Measurements from ENCODE around the gene LRRC4C.
"Not testable (repeated sequence)": the region's sequence is repeated elsewhere in the genome, so short reads cannot be mapped to it uniquely, and the experiment has no call there.

The LRRC4C gene

DNA sequence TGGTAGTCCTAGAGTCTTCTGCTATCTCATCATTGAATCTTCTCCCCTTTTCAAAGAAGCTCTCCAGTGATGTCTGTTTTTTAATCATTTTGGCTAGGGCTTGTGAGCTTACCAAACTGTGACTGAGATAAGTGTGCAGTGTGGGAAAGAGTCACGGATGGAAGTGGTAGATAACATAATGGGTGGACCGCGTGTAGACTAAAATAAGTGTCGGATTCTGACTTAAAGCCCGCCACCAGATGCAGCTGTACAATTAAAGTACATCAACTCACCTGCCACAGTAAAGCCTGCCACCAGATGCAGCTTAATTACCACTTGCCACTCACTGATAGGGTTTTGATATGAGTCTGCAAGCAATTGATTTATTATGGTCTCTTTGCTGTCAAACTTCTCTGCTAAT is 581.5 kb downstream of the LRRC4C start:
- no peak for DNase-seq (ENCODE audit: low read depth, low spot score)

DNA sequence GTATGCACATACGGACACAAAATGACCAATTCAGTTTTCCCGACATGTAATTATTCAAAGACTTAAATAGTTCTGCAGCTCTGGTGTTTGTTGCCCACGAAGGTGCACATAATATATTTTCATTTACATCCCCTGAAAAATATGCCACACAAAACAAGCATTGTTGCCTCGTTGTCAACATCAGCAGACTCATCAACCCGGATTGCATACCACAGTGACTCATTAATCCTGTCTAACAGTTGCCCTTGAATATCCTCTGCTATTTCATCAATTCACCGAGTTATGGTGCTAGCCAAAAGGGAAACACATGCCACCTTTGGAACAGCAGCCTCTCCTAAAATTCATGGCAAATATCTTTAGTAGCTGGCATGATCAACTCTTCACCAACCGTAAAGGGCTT is 582.2 kb downstream of the LRRC4C start:
- no peak for DNase-seq (ENCODE audit: low read depth, low spot score)

DNA sequence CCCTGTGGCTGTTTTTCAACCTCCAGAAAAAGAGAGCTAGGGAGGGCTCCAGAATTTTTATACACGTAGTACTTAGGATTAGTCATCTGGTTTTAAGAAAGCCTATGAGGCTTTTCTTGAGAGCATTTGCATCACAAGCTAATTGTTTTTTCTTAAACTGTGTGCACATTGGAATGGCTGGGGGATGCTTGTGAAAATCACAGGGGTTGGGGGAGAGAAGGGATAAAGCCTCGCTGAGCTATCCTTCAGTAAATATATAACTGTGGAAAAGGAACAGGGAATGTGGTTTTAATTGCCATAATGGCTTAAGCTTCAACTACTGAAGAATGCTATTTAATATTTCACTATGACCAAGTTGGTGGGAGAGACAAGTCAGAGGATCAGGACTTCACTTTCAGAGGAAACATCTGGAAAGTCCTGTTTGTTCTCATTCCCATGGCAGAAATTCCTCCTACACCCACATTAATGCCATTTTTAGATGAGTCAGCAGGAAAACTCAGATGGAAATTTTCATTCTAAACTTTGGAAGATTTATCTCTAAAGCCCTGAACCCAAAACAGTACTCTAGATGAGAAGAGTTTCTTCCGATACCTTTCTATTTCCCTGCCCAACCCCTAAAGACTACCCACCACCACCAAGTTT is 591.3 kb downstream of the LRRC4C start:
- no peak for DNase-seq (ENCODE audit: low read depth, low spot score)

DNA sequence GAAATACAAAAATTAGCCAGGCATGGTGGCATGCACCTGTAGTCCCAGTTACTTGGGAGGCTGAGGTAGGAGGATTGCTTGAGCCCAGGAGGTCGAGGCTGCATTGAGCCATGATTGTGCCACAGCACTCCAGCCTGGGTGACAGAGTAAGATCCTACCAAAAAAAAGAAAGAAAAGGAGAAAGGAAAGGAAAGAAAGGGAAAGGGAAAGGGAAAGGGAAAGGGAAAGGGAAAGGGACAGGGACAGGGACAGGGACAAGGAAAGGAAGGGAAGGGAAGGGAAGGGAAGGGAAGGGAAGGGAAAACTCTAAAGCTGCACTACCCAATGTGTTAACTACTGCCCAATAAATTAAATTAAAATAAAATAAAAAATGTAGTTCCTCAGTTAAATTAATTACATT is 601.7 kb downstream of the LRRC4C start:
- not testable (repeated sequence) for DNase-seq (ENCODE audit: low read depth, low spot score)

DNA sequence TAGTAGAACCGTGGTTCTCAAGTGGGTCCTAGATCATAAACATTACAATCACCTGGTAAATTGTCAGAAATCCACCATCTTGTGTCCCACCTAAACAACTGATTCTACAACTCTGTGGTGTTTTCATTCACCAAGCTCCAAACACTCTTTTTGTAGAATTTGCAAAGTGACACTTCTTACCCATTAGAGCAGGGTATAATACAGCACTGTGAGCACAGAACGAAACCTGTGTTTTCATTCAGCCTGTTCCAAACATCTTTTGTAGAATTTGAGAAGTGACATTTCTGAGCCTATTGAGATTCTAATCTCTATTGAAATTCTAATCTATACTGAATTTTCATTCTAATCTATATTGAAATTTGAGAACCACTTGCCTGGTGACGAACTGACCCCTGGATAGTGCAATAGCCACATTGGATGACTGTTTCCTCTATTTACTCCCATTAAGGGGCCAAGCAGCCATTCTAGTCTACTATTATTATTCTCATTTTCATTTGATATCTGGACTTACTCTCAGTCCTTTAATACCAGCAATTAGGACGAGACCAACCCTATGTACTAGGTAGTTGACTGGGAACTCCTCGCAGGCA is 616.6 kb downstream of the LRRC4C start:
- DNase-seq (ENCODE audit: low read depth, low spot score), result no peak

DNA sequence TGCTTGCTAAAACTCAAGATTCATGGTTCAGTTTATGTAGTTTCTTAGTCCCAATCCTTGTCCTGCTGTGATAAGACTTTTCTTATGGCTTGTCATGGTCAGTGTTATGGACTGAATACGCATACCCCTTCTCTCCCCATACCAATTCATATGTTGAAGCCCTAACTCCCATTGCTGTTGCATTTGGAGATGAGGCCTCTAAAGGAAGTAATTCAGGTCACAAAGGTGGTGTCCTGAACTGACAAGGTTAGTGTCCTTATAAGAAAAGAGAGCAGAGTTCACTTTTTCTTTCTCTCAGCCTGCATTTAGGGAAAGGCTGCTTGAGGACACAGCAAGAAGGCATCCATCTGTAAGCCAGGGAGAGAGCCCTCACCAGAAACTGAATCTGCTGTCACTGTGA is 618.2 kb downstream of the LRRC4C start:
- no peak for DNase-seq (ENCODE audit: low read depth, low spot score)

DNA sequence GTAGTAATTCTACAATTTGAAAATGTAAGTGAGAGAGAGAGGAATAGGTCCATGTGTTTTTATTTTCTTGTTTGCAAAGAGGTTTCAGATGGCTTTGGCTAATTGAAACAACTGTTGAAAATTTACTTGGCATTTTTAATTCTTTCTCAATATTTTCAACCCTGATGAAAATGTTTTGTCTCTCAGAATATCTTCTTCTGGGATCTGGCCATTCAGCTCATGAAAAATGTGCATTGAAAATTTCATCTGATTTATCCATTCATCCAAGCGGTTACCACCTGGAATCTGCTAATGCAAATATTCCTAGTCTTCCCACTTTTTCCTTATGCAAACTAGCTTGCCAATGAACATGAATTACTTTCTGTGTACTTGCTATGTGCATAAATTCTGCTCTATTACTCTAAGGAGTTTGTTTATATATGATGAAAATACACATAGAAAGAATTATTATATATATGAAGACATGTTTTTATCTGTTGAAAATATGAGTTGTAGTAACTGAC is 621.2 kb downstream of the LRRC4C start:
- no peak for DNase-seq (ENCODE audit: low read depth, low spot score)

DNA sequence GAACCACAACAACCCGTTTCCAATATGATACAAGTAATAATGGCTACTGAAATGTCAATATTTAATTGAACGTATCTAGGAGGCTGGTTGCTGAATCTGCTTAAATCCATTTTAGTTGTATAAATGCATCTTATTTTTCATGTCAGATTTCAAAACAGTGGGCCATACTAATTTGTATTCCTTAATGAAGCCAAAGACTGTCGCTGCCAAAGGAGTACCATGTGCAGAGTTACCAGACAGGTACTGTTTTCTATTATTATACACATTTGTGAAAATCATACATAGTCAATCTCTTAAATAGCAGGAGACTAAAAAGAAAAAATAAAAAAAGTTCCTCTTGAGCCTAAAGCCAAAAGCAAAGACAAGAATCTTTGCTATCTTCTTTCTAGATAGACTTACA is 632.3 kb downstream of the LRRC4C start:
- no peak for DNase-seq (ENCODE audit: low read depth, low spot score)

DNA sequence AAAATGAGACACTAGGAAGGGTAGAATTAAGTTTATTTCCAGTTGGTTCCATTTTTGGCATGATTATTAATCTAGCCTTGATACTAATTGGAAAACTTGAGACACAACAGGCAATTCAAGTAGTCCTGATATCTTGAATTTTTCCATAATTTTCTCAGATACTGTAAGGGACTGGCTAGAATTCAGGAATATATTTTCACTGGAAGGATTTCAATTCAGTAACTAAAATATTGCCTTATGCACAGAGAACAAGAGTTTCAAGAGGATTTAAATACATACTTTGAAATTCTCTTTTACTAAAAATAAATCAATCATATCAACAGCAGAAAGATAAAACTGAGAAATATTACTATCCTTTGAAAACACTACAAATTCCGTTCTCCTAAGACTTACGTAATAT is 632.9 kb downstream of the LRRC4C start:
- no peak for DNase-seq (ENCODE audit: low read depth, low spot score)

DNA sequence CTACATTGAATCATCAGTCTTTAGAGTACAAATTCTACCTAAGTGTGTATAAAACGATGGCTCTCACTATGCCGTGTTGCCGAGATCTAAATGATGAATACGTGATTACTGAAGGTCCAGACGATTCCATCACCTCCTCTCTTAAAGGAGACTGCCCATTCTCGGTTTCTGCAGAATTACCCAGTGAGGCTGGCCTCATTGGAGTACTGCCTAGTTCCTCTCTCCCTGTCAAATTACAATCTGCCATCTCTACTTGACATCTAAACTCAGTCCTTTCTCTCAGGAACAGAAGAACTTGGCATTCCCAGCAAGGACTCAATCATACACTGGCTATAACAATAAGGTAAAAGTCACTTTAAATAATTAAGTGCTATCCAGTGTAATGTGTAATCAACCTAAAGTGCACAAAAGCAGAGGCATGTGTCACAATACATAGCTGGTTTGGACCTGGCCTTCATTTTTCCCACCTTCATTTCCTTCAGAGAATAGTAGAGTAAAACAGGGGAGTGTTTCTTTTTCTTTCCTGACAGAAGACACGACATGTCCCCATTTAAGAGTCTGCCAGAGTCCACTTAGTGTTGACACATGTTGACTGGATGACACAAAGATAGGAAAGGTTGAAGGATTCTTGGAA is 634.1 kb downstream of the LRRC4C start:
- no peak for DNase-seq (ENCODE audit: low read depth, low spot score)

DNA sequence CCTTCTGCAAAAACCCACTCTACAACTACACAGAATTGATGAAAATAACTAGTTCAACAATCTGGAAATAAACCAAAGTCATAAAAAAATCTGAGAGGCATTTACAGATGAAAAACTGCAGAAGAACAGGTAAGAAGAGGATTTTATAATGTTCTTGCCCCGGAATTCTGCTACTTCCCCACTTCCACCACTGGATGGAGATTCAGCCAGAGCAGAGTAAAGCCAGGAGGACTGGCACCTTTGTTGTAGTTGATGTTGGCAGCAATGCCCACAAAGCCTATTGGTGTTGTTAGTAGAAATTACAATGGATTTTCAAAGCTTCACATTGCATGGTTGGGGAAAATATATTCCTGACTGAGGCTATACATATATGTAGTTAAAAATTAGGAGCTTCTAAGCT is 640.2 kb downstream of the LRRC4C start:
- no peak for DNase-seq (ENCODE audit: low read depth, low spot score)

DNA sequence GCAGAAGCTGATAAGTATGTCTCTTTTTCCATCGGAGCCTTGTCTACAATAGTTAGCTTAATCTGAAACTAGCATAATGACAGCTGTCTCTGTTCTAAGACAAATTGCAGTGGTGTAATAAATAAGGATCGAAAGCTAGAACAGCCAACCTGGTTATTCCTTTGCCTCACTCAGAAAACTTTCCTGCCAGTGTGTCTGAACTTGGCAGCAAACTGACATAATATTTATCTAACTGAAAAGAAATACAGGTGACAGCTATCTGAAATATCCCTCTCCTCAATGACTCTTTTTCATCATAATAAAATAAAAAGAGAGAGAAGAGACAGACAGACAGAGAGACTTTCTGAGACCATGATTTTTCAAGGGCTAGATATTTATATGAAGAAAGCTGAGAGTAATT is 642.5 kb downstream of the LRRC4C start:
- DNase-seq (ENCODE audit: low read depth, low spot score), result no peak

DNA sequence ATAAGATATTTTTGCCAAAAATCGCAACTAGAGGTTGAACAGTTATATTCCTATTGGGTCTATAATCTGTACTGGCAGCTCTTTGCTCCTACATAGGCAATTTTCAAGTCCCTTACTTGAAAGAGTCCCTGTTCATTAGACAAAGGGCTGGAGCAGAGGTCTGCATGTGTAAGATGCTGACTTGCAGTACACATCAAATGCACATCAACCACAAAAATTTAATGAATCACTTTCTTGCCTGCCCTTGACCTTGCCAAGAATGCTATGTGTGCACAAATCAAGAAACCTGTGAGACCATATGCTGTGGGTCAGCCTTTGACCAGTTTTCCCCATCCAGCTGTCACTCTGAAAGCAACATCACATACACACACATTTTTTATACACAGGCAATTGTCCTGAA is 661.5 kb downstream of the LRRC4C start:
- no peak for DNase-seq (ENCODE audit: low read depth, low spot score)

DNA sequence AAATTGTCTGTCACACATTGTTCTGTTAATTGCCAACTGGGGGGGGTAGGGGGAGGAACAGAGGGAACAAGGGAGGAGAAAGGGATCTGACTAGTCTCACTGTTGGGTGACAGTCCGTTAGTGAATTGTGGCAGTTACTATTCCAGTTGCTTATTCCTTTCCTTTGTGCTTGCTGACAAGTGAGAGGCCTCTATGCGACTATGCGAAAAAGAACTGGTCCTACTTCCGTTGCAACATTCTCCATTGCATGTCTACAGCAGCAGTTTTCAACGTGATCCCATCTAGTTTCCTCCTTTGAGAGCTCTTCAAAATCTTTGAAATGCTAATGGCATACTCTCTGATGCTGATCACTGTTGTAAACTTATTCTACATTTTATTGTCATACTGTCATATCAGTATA is 672.2 kb downstream of the LRRC4C start:
- no peak for DNase-seq (ENCODE audit: low read depth, low spot score)

DNA sequence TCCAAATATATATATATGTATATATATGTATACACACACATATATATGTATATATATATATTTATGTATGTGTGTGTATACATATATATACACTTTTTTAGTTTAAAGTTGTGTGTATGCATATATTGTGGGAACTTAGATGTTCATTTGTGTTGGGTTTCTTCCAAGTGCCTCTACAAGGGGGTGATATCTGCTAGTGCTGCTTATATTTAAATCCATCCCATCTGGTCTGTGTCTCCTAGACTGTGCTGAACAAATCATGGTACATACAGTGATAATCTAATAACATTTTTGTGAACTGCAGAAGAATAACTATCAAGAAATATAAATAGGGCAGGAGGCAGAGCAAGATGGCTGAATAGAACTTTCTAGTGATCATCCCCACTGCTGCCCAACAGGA is 696.4 kb downstream of the LRRC4C start:
- no peak for DNase-seq (ENCODE audit: low read depth, low spot score)

DNA sequence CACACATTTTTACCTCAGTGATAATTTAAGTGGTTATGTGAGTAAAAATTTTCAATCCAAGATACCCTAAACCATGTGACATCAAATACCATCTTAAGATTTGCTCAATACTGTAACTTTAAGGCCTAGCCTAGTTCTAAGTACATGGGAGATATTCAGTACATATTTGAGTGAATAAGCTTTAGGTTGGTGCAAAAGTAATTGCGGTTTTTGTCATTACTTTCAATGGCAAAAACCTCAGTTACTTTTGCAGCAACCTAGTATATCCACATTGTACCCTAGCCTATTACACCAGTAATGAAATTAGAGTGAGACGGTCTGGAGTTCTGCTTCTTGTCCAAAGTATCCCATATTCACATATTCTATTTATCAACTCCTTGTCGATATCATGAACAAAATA is 700.1 kb downstream of the LRRC4C start:
- no peak for DNase-seq (ENCODE audit: low read depth, low spot score)

DNA sequence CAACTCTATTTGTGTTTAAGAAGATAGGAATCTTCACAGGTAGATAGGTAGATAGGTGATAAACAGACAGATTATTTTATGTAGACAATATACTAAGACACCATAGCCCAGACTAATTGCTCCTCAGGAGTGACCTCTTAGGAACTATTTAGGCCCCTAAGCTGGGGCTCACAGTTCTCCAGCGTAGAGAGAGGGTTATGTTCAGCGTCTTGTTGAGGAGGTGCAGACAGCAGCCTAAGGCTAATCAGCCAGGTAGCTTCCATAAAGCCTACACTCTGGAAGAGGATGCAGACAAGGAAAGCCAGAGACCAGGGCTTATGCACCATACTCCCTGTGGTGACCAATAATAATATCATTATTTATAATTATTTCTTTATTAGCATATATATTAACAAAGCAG is 705.2 kb downstream of the LRRC4C start:
- DNase-seq (ENCODE audit: low read depth, low spot score), result no peak

DNA sequence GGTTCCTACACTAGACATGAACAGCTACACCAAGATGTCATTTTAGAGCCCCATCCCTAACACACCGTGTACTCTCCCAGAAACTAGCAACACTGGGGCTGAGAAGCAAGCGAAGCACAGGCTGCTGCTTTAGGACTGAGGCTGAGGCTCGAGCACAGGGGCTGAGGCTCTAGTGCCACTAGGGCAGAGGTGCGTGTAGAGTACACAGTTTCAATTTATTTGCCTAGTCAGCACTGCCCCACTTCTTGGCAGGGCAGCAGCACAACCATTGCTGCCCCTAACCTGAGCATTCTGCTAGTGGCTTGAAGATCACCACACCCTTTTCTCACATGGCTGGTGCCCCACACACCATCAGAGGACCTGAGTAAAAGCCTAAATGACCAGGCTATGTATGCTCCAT is 713.2 kb downstream of the LRRC4C start:
- no peak for DNase-seq (ENCODE audit: low read depth, low spot score)

DNA sequence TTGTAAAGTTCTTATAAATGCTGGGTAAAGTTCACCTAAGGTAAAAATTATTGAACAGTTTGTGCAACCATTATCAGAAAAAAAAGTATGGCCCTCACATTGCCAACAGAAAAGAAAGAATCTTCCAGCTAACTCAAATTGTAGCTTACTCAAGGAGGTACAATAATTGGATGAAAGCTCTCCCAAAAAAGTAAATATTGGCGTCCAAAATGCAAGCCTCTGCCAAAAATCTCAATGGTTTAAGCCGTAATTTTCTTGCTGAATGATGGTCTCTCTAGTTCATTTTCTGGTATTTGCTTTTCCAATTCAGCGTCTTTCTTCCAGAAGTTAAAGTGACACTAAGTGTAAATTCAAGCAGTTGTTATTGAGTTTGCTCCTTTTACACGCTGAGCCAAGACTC is 727.3 kb downstream of the LRRC4C start:
- DNase-seq (ENCODE audit: low read depth, low spot score), result no peak

DNA sequence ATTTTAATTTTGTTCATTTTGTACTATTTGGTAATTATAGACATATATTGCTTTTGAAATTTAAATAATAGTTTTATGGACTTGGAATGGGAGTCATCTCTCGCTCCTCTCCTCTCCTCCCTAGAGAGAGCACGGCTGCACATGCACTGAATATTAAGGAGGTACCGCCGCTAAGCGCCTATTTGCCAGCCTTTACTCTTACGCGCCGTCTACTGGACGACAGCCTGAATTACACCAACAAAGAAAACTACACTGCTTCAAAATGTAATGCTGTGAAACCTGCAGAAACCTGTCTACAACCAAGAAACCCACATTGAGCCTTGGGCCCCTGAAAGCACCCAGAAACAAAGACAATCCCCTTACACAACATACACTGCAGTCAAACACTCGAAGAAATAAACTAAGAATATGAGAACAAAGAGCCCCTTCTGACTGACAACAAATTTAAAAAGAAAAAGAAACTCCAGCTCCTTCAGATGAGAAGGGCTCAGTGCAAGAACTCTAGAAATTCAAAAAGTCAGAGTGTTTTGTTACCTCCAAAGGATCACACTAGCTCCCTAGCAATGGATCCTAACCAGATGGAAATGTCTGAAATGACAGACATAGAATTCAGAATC is 737.2 kb downstream of the LRRC4C start:
- no peak for DNase-seq (ENCODE audit: low read depth, low spot score)

DNA sequence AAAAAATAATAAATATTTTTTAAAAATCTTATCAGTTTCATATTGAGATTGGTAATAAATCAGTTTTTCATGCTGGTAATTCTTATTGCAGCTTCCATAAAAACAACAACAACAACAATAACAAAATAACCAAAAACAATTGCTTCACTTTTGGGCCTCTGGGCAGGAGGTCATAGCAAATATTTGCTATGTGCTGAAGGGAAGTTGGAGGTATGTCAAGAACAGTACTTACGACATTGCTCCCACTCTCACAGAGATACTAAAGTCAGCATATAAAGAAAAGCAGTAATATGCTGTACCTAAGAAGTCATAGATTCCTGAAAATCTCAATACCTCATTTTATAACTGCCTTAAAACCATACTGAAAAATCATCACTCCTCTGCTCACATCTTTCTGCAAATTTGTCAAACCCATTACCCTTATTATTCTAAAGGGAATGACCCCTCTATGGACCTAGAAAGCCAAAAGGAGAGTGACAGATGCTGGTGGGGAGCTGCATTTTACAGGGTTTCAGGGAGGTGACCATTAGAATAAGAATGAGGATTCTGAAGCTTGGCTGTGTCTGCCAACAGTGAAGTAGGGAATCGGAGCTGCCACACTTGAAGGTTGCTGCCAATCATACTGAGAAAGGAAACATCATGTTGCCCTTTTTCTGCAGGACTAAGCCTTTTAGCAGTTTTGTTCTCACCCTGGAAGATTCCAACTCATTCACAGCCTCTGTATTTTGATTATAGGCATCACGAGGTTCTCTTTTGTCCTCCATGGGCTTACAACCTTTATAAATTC is 742.9 kb downstream of the LRRC4C start:
- no peak for DNase-seq (ENCODE audit: low read depth, low spot score)

DNA sequence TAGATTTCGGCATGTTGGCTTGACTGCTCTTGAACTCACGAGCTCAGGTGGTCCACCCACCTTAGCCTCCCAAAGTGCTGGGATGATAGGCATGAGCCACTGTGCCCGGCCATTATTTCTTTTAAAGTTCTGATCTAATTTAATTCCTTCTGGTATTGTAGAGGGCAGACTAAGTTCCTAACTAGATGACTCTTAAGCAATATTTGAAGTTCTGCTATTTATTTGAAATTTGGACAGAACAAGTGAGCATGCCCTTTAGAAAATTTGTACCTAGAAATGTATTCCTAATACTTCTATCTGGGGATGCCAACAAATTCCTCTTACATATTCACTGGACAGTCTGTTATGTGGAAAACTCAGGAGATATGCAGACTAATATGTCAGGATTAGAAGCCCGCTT is 746.4 kb downstream of the LRRC4C start:
- no peak for DNase-seq (ENCODE audit: low read depth, low spot score)

Measured in brain pericyte (primary cell).